AG08395 (cell line): ENCODE data around the gene MRPL57.
"Not testable (repeated sequence)": the region's sequence is repeated elsewhere in the genome, so short reads cannot be mapped to it uniquely, and the experiment has no call there.

ENCODE experiments used
- DNase-seq: peaks from one replicate; pipeline ENCODE4 v3.0.0; 2012; ENCODE audit warnings: mixed read lengths, low spot score

The MRPL57 gene

GRCh38 chr13:21197606-21198225 is 21.3 kb downstream of the MRPL57 start:
- not testable (repeated sequence) for DNase-seq

GRCh38 chr13:21198391-21198790 is 21.9 kb downstream of the MRPL57 start:
- DNase-seq = not testable (repeated sequence)

- not testable (repeated sequence) for DNase-seq
Measured at GRCh38 chr13:21201456-21202190, 25.2 kb downstream of the MRPL57 start.

- DNase-seq = no peak
Measured at GRCh38 chr13:21202767-21203531, 26.5 kb downstream of the MRPL57 start.

- no peak for DNase-seq
Measured at GRCh38 chr13:21208652-21209154, 32.2 kb downstream of the MRPL57 start.

- no peak for DNase-seq
Measured at GRCh38 chr13:21212138-21212775, 35.8 kb downstream of the MRPL57 start.

GRCh38 chr13:21215419-21215818 is 39.0 kb downstream of the MRPL57 start:
- not testable (repeated sequence) for DNase-seq

- no peak for DNase-seq
Measured at GRCh38 chr13:21216332-21216731, 39.9 kb downstream of the MRPL57 start.

- no peak for DNase-seq
Measured at GRCh38 chr13:21218351-21219035, 42.0 kb downstream of the MRPL57 start.

GRCh38 chr13:21219036-21219381 is 42.6 kb downstream of the MRPL57 start:
- DNase-seq = no peak

GRCh38 chr13:21219716-21220115 is 43.3 kb downstream of the MRPL57 start:
- DNase-seq = not testable (repeated sequence)

- no peak for DNase-seq
Measured at GRCh38 chr13:21221268-21221667, 44.8 kb downstream of the MRPL57 start.

GRCh38 chr13:21225082-21225481 is 48.6 kb downstream of the MRPL57 start:
- no peak for DNase-seq

GRCh38 chr13:21225841-21226581 is 49.6 kb downstream of the MRPL57 start:
- DNase-seq = no peak

- DNase-seq = no peak
Measured at GRCh38 chr13:21227917-21228316, 51.5 kb downstream of the MRPL57 start.
